SU-DHL-6 (cell line): Measurements from ENCODE around the gene SLC6A5.

Experiments used
- H2AFZ ChIP-seq: fragments of 200-600 bp; sonication (generic); 2 replicates; pipeline ENCODE4 v1.6.1; 2014; ENCODE audit warnings: low read depth, mild to moderate bottlenecking, moderate library complexity, mixed read lengths, antibody characterized with exemption, low read length; ENCODE audit not compliant: severe bottlenecking
- H3F3A ChIP-seq: fragments of 200-600 bp; shearing (Covaris generic); 2 replicates; pipeline ENCODE4 v1.6.0; 2016; ENCODE audit warnings: antibody characterized with exemption, mild to moderate bottlenecking; ENCODE audit not compliant: insufficient read depth
- H3K27ac ChIP-seq: fragments of 200-600 bp; sonication (generic); 2 replicates; pipeline ENCODE4 v1.5.1; 2016; ENCODE audit warnings: low read depth, mild to moderate bottlenecking, low read length, moderate library complexity, mixed read lengths
- H3K27me3 ChIP-seq: fragments of 200-600 bp; sonication (generic), shearing (Covaris generic); 2 replicates; pipeline ENCODE4 v1.6.0; 2014; ENCODE audit warnings: mild to moderate bottlenecking, low read length
- H3K36me3 ChIP-seq: fragments of 200-600 bp; sonication (generic); 2 replicates; pipeline ENCODE4 v1.6.1; 2014; ENCODE audit warnings: mild to moderate bottlenecking, low read length, mixed read lengths
- H3K4me2 ChIP-seq: fragments of 300-600, 200-600 bp; shearing (Covaris generic), sonication (generic); 2 replicates; pipeline ENCODE4 v1.6.0; 2014; ENCODE audit warnings: low read length, low read depth, mild to moderate bottlenecking; ENCODE audit not compliant: poor library complexity, severe bottlenecking
- H3K4me3 ChIP-seq: fragments of 200-600 bp; sonication (generic); 2 replicates; pipeline ENCODE4 v1.5.1; 2014; ENCODE audit warnings: antibody characterized with exemption, low read length, mild to moderate bottlenecking, mixed read lengths; ENCODE audit not compliant: insufficient read depth, poor library complexity, severe bottlenecking
- H3K79me2 ChIP-seq: fragments of 200-600 bp; sonication (generic); 2 replicates; pipeline ENCODE4 v1.6.1; 2014; ENCODE audit warnings: mild to moderate bottlenecking, low read length, moderate library complexity; ENCODE audit not compliant: insufficient read depth
- H3K9ac ChIP-seq: fragments of 200-600 bp; sonication (generic); 2 replicates; pipeline ENCODE4 v1.7.0; 2014; ENCODE audit warnings: mild to moderate bottlenecking, low read length
- H3K9me2 ChIP-seq: fragments of 200-600 bp; sonication (generic); replicated peaks from 2 replicates; pipeline ENCODE4 v1.6.1; 2014; ENCODE audit warnings: low read length; ENCODE audit not compliant: insufficient read depth
- H3K9me3 ChIP-seq: fragments of 200-600 bp; sonication (generic); 2 replicates; pipeline ENCODE4 v1.6.1; 2014; ENCODE audit warnings: low read length, mixed read lengths; ENCODE audit not compliant: insufficient read depth
- H4K20me1 ChIP-seq: fragments of 200-600 bp; sonication (generic); 2 replicates; pipeline ENCODE4 v1.6.1; 2014; ENCODE audit warnings: low read depth, mild to moderate bottlenecking, antibody characterized with exemption, low read length, moderate library complexity, mixed read lengths
- CTCF ChIP-seq: fragments of 200-600 bp; sonication (generic); IDR thresholded peaks from one replicate; pipeline ENCODE4 v1.5.1; 2017; ENCODE audit warnings: antibody characterized with exemption, mild to moderate bottlenecking, low read length, moderate library complexity; ENCODE audit not compliant: insufficient read depth, poor library complexity, severe bottlenecking
- EZH2phosphoT487 ChIP-seq: fragments of 200-600 bp; sonication (generic), shearing (Covaris generic); conservative IDR thresholded peaks from 2 replicates; pipeline ENCODE4 v1.6.1; 2018; ENCODE audit warnings: mild to moderate bottlenecking, antibody characterized with exemption, low read length, moderate library complexity, mixed read lengths

Gene SLC6A5

GRCh38 chr11:20598492-20598891 lies 916 bp upstream of the SLC6A5 start:
- no peak overlapping the region for H3K9ac ChIP-seq
- H2AFZ ChIP-seq: no peak overlapping the region
- no peaks in the 10 kb centered on the region for H4K20me1 ChIP-seq
- no peaks in the 10 kb centered on the region for H3K79me2 ChIP-seq
- H3K9me3 ChIP-seq: no peaks in the 10 kb centered on the region
- H3K27me3 ChIP-seq: no peaks in the 10 kb centered on the region
- H3K27ac ChIP-seq: no peak overlapping the region
- no peak overlapping the region for H3K4me3 ChIP-seq
- H3K36me3 ChIP-seq: no peaks in the 10 kb centered on the region
- TF ChIP-seq EZH2phosphoT487 (no peak), CTCF (no peak)
- no peaks in the 10 kb centered on the region for H3K9me2 ChIP-seq
- H3F3A ChIP-seq: no peaks in the 10 kb centered on the region
- H3K4me2 ChIP-seq: no peak overlapping the region

DNA sequence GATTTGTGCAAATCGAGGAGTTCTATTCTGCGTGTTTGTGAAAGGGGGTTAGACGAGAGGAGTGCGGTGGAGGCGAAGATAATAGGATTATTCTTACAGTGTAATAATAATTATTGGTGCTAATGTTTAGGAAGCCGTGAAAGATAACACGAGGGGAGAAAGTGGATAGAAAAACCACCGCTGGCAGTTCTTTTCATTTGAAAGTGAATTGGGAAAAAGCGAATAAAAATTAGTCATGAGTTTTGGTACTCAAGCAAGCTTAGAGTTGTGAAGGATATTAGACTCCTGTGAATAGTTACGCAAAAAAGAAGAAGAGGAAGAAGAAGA lies 575 bp downstream of the SLC6A5 start:
- Histone ChIP-seq H3F3A (no peaks in the 10 kb centered on the region), H3K4me3 (no peak overlapping the region), H2AFZ (no peak overlapping the region), H3K9me3 (no peaks in the 10 kb centered on the region), H3K4me2 (no peak overlapping the region), H3K79me2 (no peaks in the 10 kb centered on the region), H4K20me1 (no peaks in the 10 kb centered on the region), H3K27me3 (no peaks in the 10 kb centered on the region), H3K9me2 (no peaks in the 10 kb centered on the region), H3K9ac (no peak overlapping the region), H3K36me3 (no peaks in the 10 kb centered on the region), H3K27ac (no peak overlapping the region)
- TF ChIP-seq CTCF: no peak
- no peak for TF ChIP-seq EZH2phosphoT487

DNA sequence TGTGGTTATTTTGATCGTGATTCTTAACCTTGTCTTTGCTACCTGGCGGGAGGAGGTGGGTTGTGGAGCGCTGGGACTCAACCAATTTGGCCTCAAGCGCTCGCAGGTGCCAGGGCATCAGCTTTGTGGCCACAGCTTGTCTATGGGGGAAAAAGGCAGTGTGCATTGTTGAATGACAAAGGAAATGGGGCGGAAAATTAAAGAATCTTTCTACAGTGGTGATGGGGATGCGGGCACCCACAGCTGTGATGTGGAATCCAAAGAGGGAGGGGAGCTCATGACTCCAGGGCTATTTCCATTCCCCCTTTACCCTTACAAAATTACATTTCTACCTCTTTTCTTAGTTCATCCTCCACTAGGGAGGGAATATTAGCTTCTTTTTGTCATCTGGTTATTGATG lies 1.1 kb downstream of the SLC6A5 start:
- no peak for TF ChIP-seq EZH2phosphoT487
- no peak for TF ChIP-seq CTCF
- Histone ChIP-seq H3K36me3 (no peaks in the 10 kb centered on the region), H4K20me1 (no peaks in the 10 kb centered on the region), H3F3A (no peaks in the 10 kb centered on the region), H3K79me2 (no peaks in the 10 kb centered on the region), H3K27ac (no peak overlapping the region), H2AFZ (no peak overlapping the region), H3K9me3 (no peaks in the 10 kb centered on the region), H3K27me3 (no peaks in the 10 kb centered on the region), H3K9me2 (no peaks in the 10 kb centered on the region), H3K4me3 (no peak overlapping the region), H3K9ac (no peak overlapping the region), H3K4me2 (no peak overlapping the region)
